ENCODE results near the gene ADISSP.

The ADISSP gene

GRCh38 chr20:3802524-3803239 lies 35.1 kb upstream of the ADISSP start:
- H3K27me3 Mint-ChIP-seq (ENCODE audit: low read depth): no peaks in the 10 kb centered on the region
- no peak for DNase-seq (ENCODE audit: low spot score)
- H3K4me3 Mint-ChIP-seq: peak overlapping the region; percentile 1
- H3K27ac Mint-ChIP-seq: peak overlapping the region; percentile 76
- H3K4me1 Mint-ChIP-seq (ENCODE audit: low read depth): peaks cover 61% of the 10 kb centered on the region
- no peaks in the 10 kb centered on the region for H3K9me3 Mint-ChIP-seq
- peaks cover 89% of the 10 kb centered on the region for H3K36me3 Mint-ChIP-seq (ENCODE audit: low read depth)

- Mint-ChIP-seq H3K27ac (no peak overlapping the region), H3K4me1 (ENCODE audit: low read depth) (peaks cover 56% of the 10 kb centered on the region), H3K36me3 (ENCODE audit: low read depth) (peaks cover 92% of the 10 kb centered on the region), H3K27me3 (ENCODE audit: low read depth) (no peaks in the 10 kb centered on the region), H3K9me3 (no peaks in the 10 kb centered on the region), H3K4me3 (no peak overlapping the region)
- DNase-seq (ENCODE audit: low spot score): no peak
Measured at GRCh38 chr20:3801846-3802245, 34.3 kb upstream of the ADISSP start.

- Mint-ChIP-seq H3K4me3 (no peak overlapping the region), H3K27me3 (ENCODE audit: low read depth) (no peaks in the 10 kb centered on the region), H3K4me1 (ENCODE audit: low read depth) (peaks cover 53% of the 10 kb centered on the region), H3K36me3 (ENCODE audit: low read depth) (peaks cover 90% of the 10 kb centered on the region), H3K27ac (peak overlapping the region; percentile 41), H3K9me3 (no peaks in the 10 kb centered on the region)
- DNase-seq (ENCODE audit: low spot score): no peak
Measured at GRCh38 chr20:3801299-3801698, 33.7 kb upstream of the ADISSP start.

GRCh38 chr20:3800878-3801260 lies 33.3 kb upstream of the ADISSP start:
- no peak overlapping the region for H3K4me3 Mint-ChIP-seq
- no peaks in the 10 kb centered on the region for H3K27me3 Mint-ChIP-seq (ENCODE audit: low read depth)

DNA sequence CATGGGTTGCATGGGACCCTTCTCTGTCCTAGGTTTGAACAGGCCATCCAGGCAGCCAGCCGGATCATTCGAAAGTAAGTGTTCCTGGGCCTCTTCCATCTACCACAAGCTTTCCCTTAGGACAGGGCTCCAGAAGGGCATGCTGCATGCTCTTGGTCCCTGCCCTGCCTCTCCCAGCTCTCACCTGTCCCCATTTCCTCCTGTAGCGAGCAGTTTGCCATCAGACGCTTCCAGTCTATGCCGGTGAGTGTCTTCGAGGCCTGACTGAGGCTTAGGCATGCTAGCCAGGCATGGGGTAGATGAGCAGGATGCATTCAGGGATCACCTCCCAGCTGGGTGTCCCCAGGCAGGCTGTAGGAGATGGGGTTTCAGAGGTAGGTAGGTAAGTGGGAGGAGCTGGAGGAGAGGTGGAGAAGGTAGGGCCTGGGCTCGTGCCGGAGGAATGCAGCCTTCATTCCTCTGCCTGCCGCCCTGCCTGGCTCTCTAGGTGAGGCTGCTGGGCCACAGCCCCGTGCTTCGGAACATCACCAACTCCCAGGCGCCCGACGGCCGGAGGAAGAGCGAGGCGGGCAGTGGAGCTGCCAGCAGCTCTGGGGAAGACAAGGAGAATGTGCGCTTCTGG lies 32.8 kb upstream of the ADISSP start:
- Mint-ChIP-seq H3K4me3 (peak overlapping the region; percentile 46), H3K36me3 (ENCODE audit: low read depth) (peaks cover 87% of the 10 kb centered on the region), H3K27ac (peak overlapping the region; percentile 90)

More at GRCh38 chr20:3800878-3801260, 33.3 kb upstream of the ADISSP start:
- Mint-ChIP-seq H3K36me3 (ENCODE audit: low read depth) (peaks cover 88% of the 10 kb centered on the region), H3K4me1 (ENCODE audit: low read depth) (peaks cover 51% of the 10 kb centered on the region), H3K9me3 (no peaks in the 10 kb centered on the region), H3K27ac (no peak overlapping the region)
- DNase-seq (ENCODE audit: low spot score): no peak

GRCh38 chr20:3798908-3799248 lies 31.3 kb upstream of the ADISSP start:
- Mint-ChIP-seq H3K9me3 (no peaks in the 10 kb centered on the region), H3K4me1 (ENCODE audit: low read depth) (peaks cover 42% of the 10 kb centered on the region), H3K27ac (peak overlapping the region; percentile 90), H3K27me3 (ENCODE audit: low read depth) (no peaks in the 10 kb centered on the region), H3K36me3 (ENCODE audit: low read depth) (peaks cover 77% of the 10 kb centered on the region), H3K4me3 (peak overlapping the region; percentile 95)
- DNase-seq (ENCODE audit: low spot score): no peak

More for the DNA sequence above, 32.8 kb upstream of the ADISSP start:
- DNase-seq (ENCODE audit: low spot score): no peak
- no peaks in the 10 kb centered on the region for H3K9me3 Mint-ChIP-seq
- peaks cover 50% of the 10 kb centered on the region for H3K4me1 Mint-ChIP-seq (ENCODE audit: low read depth)
- no peaks in the 10 kb centered on the region for H3K27me3 Mint-ChIP-seq (ENCODE audit: low read depth)

- Mint-ChIP-seq H3K4me3 (peak overlapping the region; percentile 95), H3K27ac (peak overlapping the region; percentile 90), H3K4me1 (ENCODE audit: low read depth) (peaks cover 37% of the 10 kb centered on the region), H3K27me3 (ENCODE audit: low read depth) (no peaks in the 10 kb centered on the region), H3K36me3 (ENCODE audit: low read depth) (peaks cover 72% of the 10 kb centered on the region), H3K9me3 (no peaks in the 10 kb centered on the region)
- no peak for DNase-seq (ENCODE audit: low spot score)
Measured at GRCh38 chr20:3798373-3798768, 30.8 kb upstream of the ADISSP start.

DNA sequence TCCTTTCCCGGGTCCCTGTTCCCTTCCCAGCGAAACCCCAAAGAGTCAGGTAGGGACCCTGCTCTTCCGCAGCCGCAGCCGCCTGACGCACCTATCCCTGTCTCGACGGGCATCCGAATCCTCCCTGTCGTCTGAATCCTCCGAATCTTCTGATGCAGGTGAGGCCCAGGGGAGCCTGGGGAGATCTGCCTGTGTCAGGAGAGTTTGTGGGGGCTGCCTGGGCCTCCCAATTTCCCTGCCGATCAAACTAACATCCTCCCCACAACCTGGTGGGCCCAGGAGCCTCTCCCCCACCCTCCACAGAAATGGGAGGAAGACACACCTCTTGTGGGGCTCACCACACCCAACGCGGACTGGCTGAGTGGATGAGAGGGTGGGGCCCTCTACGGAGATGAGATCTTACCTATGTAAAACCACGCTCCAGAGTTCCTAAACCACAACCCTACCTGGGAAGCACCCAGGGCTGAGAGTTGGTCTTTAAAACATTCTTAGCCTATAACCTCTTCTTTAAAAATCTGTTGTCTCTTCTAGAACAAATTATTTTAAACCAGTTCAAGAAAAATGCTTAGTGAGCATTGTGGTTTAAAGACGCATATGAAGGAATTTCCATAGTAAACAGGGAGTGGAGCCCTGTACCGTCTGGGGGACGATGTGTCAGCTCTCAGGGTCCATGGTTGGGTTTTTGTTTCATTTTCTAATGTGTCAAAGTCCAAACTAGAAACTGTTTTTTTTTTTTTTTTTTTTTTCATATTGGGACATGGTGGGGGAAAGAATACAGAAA lies 30.2 kb upstream of the ADISSP start:
- Mint-ChIP-seq H3K4me1 (ENCODE audit: low read depth) (peaks cover 35% of the 10 kb centered on the region), H3K36me3 (ENCODE audit: low read depth) (peaks cover 66% of the 10 kb centered on the region), H3K9me3 (no peaks in the 10 kb centered on the region), H3K4me3 (peak overlapping the region; percentile 95), H3K27ac (peak overlapping the region; percentile 90), H3K27me3 (ENCODE audit: low read depth) (no peaks in the 10 kb centered on the region)
- peak; percentile 54 for DNase-seq (ENCODE audit: low spot score)

DNA sequence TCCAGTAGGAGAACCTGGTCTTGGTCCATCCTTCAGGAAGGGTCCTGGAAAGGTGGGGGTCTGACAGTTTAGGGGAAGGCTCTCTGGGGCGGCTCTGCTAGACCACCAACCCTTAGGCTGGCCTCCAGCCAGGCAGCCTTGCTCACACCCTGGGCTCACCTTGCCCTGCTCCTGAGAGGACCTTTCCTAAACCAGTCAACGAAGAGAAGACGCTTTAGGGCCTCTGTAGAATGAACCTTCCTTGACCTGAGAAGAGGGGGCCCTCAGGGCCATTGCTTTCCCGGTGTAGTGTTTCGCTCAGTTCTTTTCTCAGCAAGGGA lies 29.6 kb upstream of the ADISSP start:
- H3K36me3 Mint-ChIP-seq (ENCODE audit: low read depth): peaks cover 61% of the 10 kb centered on the region
- H3K27ac Mint-ChIP-seq: peak overlapping the region; percentile 90
- no peaks in the 10 kb centered on the region for H3K9me3 Mint-ChIP-seq
- no peak for DNase-seq (ENCODE audit: low spot score)
- H3K4me3 Mint-ChIP-seq: peak overlapping the region; percentile 95
- H3K27me3 Mint-ChIP-seq (ENCODE audit: low read depth): no peaks in the 10 kb centered on the region
- H3K4me1 Mint-ChIP-seq (ENCODE audit: low read depth): peaks cover 30% of the 10 kb centered on the region

DNA sequence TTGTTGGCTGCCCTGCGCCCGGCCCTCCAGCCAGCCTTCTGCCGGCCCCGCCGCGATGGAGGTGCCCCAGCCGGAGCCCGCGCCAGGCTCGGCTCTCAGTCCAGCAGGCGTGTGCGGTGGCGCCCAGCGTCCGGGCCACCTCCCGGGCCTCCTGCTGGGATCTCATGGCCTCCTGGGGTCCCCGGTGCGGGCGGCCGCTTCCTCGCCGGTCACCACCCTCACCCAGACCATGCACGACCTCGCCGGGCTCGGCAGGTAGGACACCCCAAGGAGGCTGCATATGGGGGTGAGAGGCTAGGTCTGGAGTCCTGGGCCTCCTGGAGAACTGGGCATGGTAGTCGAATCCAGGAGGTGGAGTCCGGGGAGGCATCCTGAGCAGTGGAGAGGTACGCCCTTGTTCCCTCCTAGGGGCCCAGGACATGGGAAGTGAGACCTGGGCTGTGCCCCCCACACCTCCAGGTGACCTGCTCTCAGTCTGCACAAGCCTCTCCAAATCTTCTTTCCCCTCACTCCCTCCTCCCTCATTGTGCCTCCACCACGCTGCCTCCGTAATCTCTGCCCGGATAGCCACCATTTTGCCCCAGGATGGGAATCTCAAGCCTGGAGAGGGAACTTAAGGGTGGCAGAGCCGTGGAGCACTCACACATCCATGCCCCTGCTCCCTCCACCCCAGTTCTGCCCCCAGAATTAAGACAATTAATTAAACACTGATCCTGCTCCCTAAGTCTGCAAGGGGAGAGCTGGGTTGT lies 29.1 kb upstream of the ADISSP start:
- Mint-ChIP-seq H3K36me3 (ENCODE audit: low read depth) (peaks cover 56% of the 10 kb centered on the region), H3K4me1 (ENCODE audit: low read depth) (peaks cover 30% of the 10 kb centered on the region), H3K4me3 (peak overlapping the region; percentile 95), H3K27me3 (ENCODE audit: low read depth) (no peaks in the 10 kb centered on the region), H3K9me3 (no peaks in the 10 kb centered on the region), H3K27ac (peak overlapping the region; percentile 90)
- no peak for DNase-seq (ENCODE audit: low spot score)

GRCh38 chr20:3795511-3796468 lies 28.2 kb upstream of the ADISSP start, which contains the start of gene CDC25B:
CDC25B (plus strand) TSS chr20:3796310; CDS start chr20:3796532, 222 bp downstream.
- Mint-ChIP-seq H3K27ac (peak within 1 kb of the TSS; percentile 94), H3K36me3 (ENCODE audit: low read depth) (peaks cover 48% of the 10 kb centered on the region), H3K9me3 (no peaks in the 10 kb centered on the region), H3K4me3 (peak within 1 kb of the TSS; percentile 95), H3K4me1 (ENCODE audit: low read depth) (peaks cover 30% of the 10 kb centered on the region), H3K27me3 (ENCODE audit: low read depth) (no peaks in the 10 kb centered on the region)
- DNase-seq (ENCODE audit: low spot score): peak; percentile 90

- Mint-ChIP-seq H3K9me3 (no peaks in the 10 kb centered on the region), H3K36me3 (ENCODE audit: low read depth) (peaks cover 40% of the 10 kb centered on the region), H3K4me1 (ENCODE audit: low read depth) (peaks cover 25% of the 10 kb centered on the region)
Measured at GRCh38 chr20:3794701-3795420, 27.3 kb upstream of the ADISSP start.

More at GRCh38 chr20:3794701-3795420, 27.3 kb upstream of the ADISSP start:
- Mint-ChIP-seq H3K27ac (peak overlapping the region; percentile 94), H3K4me3 (peak overlapping the region; percentile 92), H3K27me3 (ENCODE audit: low read depth) (no peaks in the 10 kb centered on the region)
- DNase-seq (ENCODE audit: low spot score): no peak

All from T-helper 2 cell treated with Interferon-gamma antibody and Interleukin-4, amounts not matched to agents 5 μg/mL and 100 μg/mL, for 36 hours (primary cell).